HG02623 (cell line): ENCODE results near the gene PPP1R2.
"Not testable (repeated sequence)": the region's sequence is repeated elsewhere in the genome, so short reads cannot be mapped to it uniquely, and the experiment has no call there.

Experiments used
- ATAC-seq: cut with Tn5 transposase; IDR thresholded peaks from one replicate; pipeline ENCODE4 v1.9.1; 2021; ENCODE audit warnings: moderate library complexity; ENCODE audit not compliant: unreplicated experiment

Gene PPP1R2

DNA sequence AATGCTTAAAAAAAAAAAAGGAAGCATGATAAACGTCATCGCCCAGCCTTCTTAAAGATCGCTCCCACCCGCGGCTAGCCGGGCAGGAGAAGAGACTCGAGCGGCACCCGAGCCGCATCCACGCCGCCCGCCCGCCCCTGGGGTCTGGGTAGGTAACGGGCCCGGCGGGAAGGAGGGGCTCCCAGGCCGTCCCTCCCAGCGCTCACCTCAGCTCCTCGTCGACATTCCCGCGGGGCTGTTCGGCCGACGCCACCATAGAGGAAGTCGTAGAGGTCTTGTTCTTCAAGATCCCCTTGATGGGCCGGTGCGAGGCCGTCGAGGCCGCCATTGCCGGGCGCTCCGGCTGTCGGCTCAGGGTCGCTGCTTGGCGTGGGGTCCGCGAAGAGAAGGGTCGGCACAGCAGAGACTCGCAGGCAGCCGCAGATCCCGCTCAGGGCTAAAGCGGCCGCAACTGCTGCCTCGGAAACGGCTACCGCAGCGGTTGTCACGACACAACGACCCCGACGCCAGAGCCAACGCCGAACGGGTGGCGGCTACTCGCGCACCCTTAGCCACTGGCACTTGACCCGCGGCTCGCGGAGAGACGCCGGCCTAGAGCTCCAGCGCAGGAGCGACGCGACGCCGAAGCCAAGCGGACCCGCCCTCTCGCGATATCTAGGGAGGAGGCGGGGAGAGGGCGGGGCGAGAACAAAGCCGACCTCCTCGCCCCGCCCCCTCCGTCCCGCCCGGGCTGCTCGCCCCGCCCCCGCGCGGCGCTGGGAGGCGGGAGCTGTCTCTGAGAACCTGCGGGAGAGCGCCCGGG is at the start of gene PPP1R2:
Gene PPP1R2 (minus strand): TSS at position 628 of the 802 bp plus-strand sequence. CDS start 300 bp downstream, at position 328.
- peak; percentile 69 for ATAC-seq

DNA sequence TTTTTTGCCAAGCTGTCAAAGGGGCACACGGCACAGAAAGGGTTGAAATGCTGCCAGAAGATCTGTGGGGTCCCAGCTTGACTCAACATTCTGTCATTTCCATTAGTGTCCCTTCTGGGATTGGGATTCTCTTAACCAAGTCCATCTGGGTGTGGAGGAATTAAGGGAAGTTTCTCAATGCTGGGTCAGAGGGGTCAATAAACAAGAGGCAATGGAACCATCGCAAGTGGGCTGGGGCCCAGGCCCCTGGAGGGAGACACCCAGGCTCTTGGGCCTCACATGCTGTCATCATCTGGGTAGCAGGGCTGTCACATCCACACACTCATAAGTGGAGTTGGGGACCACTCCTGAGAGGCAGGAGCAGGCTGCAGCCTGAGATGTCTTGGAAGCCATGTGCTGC is 48.7 kb upstream of the PPP1R2 start:
- no peak for ATAC-seq

DNA sequence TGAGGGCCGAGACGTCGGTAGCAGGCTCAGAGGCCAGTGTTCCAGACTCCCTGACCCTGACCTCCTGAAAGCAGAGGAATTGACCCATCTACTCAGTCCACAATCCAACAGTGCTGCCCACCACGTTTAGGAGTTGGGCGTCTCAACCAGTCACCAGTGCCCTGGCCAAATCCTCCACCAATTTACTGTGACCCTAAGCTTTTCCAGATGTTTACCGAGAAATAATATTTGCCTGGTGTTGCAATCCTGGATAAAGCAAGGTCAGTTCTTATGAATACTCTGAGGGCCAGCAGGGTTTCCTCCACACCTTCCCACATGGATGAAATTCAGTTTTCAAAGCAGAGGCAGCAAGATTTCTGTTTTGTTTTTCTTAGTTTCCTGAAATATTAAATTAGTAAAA is 48.1 kb upstream of the PPP1R2 start:
- no peak for ATAC-seq

DNA sequence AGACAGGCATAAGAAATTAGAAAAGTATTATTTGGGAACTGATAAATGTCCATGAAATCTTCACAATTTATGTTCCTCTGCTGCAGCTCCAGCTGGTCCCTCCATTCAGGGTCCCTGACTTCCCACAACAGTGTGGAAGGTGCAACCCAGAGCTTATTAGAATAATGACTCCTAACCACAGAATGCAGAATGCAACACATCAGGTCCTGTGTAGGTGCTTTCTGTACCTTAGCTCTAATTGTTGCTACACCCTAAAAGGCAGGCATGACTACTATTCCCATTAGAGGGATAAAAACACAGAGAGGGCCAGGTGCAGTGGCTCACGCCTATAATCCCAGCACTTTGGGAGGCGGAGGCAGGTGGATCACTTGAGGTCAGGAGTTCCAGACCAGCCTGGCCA is 47.3 kb upstream of the PPP1R2 start:
- ATAC-seq: not testable (repeated sequence)

DNA sequence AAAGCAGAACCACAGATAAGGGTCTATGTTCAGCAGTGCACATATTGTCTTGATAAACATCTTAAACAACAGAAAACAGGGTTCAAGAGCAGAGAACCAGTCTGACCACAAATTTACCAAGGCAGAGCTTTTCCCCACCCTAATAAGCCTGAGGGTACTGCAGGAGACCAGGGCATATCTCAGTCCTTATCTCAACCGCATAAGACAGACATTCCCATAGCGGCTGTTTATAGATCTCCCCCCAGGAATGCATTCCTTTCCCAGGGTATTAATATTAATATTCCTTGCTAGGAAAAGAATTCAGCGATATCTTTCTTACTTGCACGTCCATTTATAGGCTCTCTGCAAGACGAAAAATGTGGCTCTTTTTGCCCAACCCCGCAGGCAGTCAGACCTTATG is 46.7 kb upstream of the PPP1R2 start:
- not testable (repeated sequence) for ATAC-seq

DNA sequence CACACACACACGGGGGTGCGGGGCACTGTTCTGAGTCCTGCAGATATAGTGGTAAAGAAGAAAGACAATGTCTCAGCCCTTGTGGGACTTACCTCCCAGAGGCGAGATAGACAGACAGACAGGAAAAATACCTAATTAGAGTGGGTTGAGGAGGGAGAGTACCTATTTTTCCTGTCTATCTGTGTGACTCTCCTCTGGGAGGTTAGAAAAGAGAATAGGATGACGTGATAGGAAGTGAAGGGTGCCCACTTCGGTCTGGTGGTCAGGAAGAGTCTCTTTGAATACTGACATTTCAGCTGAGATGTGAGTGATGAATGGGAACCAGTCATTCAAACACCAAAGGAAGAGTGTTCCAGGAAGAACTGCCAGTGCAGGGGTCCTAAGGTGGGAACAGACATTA is 44.7 kb upstream of the PPP1R2 start:
- ATAC-seq: no peak

DNA sequence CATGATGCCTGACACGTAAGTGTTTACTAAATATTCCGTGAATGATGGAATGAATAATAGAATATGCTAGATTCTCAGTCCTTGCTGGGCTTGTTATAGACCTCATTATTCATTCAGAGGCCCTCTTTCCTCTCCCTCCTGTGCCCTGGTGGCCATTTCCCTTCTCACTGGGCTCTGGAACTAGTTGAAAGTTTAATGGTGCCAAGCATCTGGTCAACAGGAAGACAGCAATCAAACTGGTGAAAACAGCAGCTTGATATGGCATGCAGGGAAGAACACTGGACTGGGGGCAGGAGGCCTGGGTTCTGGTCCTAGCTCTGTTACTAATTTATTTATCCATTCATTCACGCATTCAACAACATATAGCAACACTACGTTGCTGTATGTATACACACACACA is 44.3 kb upstream of the PPP1R2 start:
- no peak for ATAC-seq

DNA sequence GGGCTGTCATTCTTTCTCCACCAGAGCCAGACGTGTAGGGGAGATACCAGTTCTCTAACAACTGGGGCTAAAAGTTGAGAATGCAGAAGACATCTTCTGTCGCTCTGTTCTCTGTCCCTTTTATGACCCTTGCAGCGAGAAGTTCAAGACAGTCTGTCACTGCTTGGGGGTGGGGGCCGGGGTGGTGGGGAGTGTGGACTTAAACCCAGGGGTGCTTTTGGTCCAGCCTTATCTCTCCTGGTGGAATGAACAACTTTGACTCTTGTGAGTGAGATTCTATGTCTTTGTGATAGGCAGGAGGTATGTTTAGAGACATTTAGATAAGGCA is 41.4 kb upstream of the PPP1R2 start:
- ATAC-seq: no peak

DNA sequence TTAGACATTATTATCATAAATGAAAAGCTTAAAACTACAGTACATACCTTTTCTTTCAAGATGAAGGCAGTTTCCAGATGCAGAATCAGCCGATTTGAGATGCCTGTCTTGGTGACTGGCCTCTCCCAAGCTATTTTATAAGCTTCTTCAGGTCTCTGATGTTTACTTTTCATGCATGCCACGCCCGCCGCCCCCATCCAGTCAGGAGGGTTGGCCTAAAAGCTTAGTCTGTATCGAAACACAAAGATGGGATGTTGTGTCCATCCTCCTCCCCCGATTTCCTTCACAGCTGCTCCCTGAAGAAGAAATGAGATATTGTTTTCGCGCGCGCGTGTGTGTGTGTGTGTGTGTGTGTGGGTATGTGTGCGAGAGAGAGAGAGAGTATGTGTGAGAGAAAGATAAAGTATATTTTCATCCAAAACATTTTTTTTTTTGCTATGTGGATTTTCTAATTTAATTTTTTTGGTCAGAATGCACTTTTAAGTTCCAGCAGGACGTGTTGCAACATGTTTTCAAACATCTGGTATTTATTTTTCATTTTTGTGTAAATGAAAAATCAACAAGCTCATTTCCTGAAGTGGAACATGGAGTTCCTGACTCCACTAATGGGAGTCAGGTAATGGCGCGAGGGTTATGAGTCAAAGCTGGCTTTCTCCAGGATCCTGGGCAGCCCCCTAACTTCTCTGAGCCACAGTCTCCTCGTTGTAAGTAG is 40.9 kb upstream of the PPP1R2 start, which contains the start of gene APOD:
Gene APOD (minus strand): TSS at position 110 of the 712 bp plus-strand sequence. CDS start 4,479 bp downstream, outside the sequence.
- no peak for ATAC-seq

DNA sequence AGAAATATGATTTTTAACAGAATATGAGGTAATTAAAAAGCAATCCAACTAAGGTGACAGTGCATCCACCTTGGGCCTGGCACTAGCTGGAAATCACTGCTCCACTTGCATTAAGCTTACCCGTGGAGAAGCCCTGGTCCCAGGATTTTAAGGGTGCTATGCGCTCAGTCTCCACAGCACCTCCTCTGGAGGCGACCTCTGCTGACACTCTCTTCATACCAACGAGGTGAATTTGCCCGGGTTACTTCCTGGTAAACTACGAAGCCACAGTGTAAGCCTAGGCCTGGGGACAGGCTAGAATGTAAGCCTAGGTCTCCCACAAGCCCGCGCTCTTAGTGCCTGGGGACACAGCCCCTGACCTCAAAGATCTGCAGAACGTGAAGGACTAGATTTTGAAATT is 39.8 kb upstream of the PPP1R2 start:
- no peak for ATAC-seq

DNA sequence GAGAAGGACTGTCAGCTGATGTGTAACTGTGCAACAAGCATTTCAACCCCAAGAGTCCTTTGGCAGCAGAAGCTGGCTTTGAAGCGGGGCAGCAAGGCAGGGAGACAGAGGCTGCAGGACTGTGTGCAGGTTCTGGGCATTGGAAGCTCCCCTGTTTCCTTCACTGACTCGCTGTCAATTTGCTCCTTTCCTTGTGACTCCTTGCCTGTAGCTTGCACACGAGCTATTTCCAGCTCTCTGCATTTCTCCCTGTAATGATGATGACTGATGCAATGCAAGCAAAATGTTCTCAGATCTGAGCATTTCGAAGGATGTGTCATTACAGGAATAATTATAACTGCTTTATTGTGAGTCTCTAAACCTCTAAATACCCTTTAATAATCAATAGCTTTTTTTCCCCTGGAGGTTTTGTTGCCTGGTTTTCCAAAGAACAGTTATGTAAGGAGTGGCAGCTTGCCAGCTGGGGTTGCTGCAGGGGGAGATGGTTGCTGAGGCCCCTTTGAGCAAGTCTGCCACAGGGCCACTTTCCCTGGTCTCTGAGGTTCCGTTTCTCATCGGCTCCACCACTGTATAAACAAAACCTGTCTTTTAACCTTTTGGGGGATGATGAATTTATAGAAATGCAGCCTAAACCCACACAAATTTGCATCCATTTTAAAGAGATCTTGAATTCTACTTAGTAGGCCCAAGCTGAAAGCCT is 37.8 kb upstream of the PPP1R2 start:
- no peak for ATAC-seq

DNA sequence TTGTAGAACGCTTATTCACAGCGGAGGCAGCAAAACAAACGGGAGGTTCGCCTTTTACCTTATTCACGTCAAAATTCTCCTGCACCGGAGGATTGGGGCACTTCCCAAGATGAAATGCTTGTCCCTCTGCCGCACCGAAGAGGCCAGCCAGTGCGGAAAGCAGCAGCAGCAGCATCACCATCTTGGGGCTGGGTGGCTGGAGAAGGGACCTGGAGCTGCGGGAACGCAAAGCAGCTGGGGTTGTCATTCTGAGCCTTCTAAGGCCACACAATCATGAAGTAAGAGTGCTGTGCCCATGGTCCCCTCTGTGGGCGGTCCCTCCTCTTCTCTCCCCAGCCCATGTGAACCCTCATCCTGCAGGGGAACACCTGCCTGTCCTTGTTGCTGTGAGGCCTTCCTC is 36.2 kb upstream of the PPP1R2 start:
- ATAC-seq: no peak

DNA sequence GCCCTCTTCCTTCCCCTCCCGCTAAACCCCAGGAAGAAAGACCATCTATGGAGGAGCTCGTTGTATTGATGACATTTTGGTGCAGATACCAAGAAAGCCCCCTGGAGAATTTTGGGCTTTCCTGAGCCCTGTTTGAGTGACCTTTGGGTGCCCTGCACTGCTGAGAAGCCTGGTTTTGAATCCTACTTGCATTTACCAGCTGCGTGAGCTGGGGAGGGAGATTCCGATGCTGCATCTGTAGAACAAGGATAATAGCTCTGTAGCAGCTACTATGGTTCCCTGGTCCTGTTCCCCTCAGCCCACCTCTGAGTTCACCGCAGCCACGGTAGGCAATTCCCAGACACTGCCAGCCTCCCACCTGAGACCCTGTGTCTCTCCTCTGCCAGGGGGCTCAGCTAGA is 35.4 kb upstream of the PPP1R2 start:
- no peak for ATAC-seq

DNA sequence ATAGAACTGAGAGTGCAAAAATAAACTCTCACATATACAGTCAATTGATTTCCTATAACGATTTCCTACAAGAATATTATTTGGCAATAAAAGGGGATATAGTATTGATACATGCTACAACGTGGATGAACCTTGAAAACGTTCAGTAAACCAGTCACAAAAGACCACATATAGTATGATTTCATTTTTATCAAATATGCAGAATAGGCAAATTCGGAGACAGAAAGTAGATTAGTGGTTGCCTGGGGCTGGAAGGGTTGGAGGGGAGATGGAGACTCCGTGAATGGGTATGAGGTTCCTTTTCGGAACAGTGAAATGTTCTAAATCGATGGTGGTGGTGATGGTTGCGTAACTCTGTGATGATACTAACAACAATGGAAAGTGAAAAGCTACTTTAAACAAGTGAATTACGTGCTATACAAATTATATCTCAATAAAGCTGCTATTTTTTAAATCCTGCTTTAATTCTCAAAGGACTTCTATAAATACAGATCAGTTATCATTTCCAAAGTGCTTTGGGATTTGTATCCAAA is 34.6 kb upstream of the PPP1R2 start:
- no peak for ATAC-seq

DNA sequence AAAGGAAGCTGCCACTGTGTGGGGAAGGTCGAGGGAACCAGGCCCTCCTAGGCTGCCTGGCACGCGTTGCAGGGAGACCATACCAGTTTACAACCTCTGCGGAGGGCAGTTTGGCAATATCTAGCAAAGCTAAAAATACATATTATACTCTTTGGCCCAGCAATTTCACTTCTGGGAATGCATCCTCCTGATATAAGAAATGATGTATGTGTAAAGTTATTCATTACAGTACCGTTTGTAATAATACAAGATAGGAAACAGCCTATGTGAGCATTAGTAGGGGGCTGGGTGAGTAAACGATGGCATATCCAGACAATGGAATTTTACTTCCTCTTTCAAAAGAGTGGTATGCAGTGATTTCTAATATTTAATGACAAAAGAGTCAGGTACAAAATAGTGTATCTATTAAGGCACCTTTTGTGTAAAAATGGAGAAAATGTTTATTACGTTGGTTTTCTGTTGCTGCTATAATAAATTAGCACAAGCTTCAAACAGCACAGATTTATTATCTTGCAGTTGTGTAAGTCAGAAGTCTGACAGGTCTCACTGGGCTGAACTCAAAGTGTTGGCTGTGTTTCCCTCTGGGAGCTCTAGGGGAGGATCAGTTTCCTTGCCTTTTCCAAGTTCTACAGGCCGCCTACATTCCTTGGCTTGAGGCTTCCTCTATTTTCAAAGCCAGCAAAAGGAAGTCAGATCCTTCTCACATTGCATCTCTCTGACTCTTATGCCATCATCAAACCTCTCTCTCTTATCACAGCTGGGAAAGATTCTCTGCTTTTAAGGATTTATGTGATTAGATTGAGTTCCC is 31.6 kb upstream of the PPP1R2 start:
- ATAC-seq: no peak

DNA sequence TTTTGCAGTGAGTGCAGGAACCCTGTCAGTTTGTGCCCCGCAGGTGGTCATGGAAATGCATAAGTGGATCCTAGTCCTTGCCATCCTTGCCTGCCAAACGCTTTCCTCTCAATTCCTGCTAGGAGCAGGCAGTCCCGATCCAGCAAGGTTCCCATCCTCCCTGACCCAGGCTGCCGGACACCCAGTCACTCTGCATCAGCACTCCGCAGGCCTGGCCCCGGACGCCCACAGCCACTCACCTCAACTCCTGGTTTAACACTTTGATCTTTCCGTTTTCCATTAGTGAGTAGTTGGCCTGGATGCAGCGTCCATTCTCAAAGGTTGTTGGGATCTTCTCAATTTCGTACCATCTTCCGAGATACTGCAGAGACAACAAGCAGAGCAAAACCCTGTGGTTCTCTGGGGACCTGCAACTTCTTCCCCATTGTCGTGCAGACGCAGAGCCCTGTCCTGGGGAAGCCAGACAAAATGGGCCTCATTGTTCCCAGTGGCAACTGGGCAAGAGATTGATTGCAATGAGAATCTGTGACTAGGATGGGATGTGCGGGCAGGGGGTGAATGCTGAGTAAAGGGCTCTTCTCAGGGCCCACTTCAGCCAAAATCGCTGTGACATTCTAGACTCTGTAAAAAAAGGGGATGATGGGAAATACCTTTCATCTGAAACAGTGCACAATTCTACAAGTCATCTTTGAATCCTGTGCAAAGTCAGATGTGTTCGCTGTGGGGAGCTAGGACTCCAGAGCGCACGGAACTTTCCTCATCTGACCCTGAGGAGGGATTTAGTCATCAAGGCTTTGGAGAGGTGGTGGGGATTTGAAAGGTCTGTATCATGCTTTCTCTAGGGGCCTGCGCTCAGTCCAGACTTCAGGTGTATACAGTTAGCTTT is 30.7 kb upstream of the PPP1R2 start:
- no peak for ATAC-seq

DNA sequence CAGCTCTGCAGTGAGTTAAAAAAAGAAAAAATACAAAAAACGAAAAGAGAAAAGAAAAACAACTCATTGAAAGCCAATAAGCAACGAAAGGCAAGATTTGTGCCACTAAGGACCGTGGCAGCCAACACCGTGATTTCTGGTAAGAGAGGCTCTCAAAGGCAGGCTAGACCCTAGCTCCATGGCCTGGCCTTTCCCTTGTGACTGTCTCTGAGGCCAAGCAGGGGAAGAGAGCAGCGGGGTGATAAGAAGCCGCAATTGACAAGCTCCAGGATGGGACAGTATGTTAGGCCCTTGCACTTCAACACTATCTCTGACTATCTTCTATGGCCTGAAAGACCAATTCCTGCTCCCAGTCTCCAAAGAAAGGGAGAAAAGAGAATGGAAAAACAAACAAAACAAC is 28.2 kb upstream of the PPP1R2 start:
- no peak for ATAC-seq

DNA sequence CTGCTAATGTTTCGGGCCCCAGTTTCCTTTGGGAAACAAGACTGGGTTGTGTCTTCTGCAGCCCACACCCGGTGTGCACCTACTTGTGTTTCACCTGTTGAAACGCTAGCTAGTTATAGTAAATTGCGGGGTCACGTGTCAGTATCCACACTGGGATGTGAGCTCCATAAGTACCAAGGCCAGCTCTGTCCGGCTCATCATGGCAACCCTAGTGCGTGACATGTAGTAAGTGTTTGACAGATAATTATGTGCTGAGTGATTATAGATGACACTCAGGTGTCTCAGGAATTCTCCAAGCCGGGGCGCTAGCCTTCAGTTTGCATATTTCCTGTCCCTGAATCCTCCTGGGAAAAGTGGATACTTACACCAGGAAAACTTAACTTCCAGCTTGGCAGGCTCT is 27.8 kb upstream of the PPP1R2 start:
- ATAC-seq: no peak

DNA sequence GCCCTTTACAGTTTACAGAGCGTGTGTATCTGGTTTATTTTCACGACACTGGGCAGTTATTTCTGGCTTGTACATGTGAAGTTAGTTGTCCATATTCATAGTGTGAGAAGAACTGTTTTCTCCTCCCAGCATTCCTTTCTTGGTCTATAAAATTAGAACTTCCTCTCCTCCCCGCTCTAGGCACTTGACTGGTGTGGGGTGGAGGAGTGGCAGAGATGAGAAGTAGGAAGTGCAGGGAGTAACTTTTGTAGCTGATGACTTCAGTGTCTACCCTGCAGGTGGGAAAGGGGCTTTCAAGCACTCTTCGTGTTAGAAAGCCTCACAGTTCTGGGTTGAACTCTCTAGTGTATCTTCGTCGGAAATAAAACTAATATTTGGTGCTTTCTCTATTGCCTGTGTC is 27.2 kb upstream of the PPP1R2 start:
- ATAC-seq: no peak

DNA sequence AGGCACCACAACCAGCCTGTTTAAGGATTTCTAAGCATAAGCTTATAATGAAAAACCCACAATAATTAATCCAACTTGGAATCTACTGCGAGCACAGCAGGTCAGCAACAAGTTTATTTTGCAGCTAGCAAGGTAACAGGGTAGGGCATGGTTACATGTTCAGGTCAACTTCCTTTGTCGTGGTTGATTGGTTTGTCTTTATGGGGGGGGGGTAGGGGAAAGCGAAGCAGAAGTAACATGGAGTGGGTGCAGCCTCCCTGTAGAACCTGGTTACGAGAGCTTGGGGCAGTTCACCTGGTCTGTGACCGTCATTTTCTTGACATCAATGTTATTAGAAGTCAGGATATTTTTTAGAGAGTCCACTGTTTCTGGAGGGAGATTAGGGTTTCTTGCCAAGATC is 25.5 kb upstream of the PPP1R2 start:
- ATAC-seq: no peak
